HepG2 (cell line): ENCODE results near the gene CHMP2B. TPM values are rescaled to one million over a fixed set of nuclear protein-coding genes. Genes with fewer than 3 reads are reported as not detected.

ENCODE experiments used
- HNF1B ChIP-seq: sonication (generic); formaldehyde crosslinking; IDR thresholded peaks from 2 replicates; pipeline ENCODE4 v1.5.1; 2020; ENCODE audit warnings: mild to moderate bottlenecking, moderate library complexity, missing genetic modification reagents
- MEIS1 ChIP-seq: sonication (generic); formaldehyde crosslinking; IDR thresholded peaks from 2 replicates; pipeline ENCODE4 v1.9.0; 2021; ENCODE audit warnings: mild to moderate bottlenecking, missing genetic modification reagents, moderate library complexity, borderline replicate concordance
- NONO ChIP-seq, 2 experiments: fragments of 450-650 bp in 1 of 2; sonication (generic) in 1 of 2; formaldehyde crosslinking in 1 of 2; IDR thresholded peaks in 1 of 2; conservative IDR thresholded peaks in 1 of 2; 2 replicates each; pipeline versions ENCODE4 v1.6.1 to v1.8.0; 2017 to 2022; ENCODE audit warnings: mild to moderate bottlenecking in 1 of 2, missing genetic modification reagents in 1 of 2, moderate library complexity in 1 of 2
- RBAK ChIP-seq: sonication (generic); formaldehyde crosslinking; IDR thresholded peaks from 2 replicates; pipeline ENCODE4 v1.5.1; 2020; ENCODE audit warnings: mild to moderate bottlenecking, missing genetic modification reagents
- REST ChIP-seq, 2 experiments: IDR thresholded peaks; 2 replicates each; pipeline ENCODE4 v1.6.1; 2011 to 2012; ENCODE audit warnings: low read length in 2 of 2, borderline replicate concordance in 1 of 2, low read depth in 1 of 2, mild to moderate bottlenecking in 1 of 2, moderate library complexity in 1 of 2
- SOX13 ChIP-seq, 3 experiments: fragments of 450-650 bp in 1 of 3; sonication (generic) in 1 of 3; formaldehyde crosslinking in 1 of 3; IDR thresholded peaks in 2 of 3; conservative IDR thresholded peaks in 1 of 3; 2 replicates each; pipeline versions ENCODE4 v1.5.0 to v1.6.1; 2016 to 2020; ENCODE audit warnings: antibody characterized with exemption in 1 of 3, mild to moderate bottlenecking in 1 of 3, missing compliant biosample characterization in 1 of 3, missing genetic modification reagents in 1 of 3, moderate library complexity in 1 of 3
- SPEN ChIP-seq: sonication (generic); formaldehyde crosslinking; IDR thresholded peaks from 2 replicates; pipeline ENCODE4 v1.5.1; 2020; ENCODE audit warnings: low read depth, mild to moderate bottlenecking, missing genetic modification reagents
- TEF ChIP-seq: sonication (generic); formaldehyde crosslinking; IDR thresholded peaks from 2 replicates; pipeline ENCODE4 v1.5.0; 2020; ENCODE audit warnings: missing genetic modification reagents
- TRAFD1 ChIP-seq: sonication (generic); formaldehyde crosslinking; IDR thresholded peaks from 2 replicates; pipeline ENCODE4 v1.5.1; 2020; ENCODE audit warnings: missing genetic modification reagents, mild to moderate bottlenecking, borderline replicate concordance
- ZNF276 ChIP-seq: sonication (generic); formaldehyde crosslinking; IDR thresholded peaks from 2 replicates; pipeline ENCODE4 v1.4.0; 2020; ENCODE audit warnings: mild to moderate bottlenecking, low read depth, missing genetic modification reagents
- ZNF296 ChIP-seq: sonication (generic); formaldehyde crosslinking; conservative IDR thresholded peaks from 2 replicates; pipeline ENCODE4 v1.5.0; 2020; ENCODE audit warnings: mild to moderate bottlenecking, missing genetic modification reagents
- ZNF605 ChIP-seq: sonication (generic); formaldehyde crosslinking; IDR thresholded peaks from 2 replicates; pipeline ENCODE4 v1.8.0; 2022; ENCODE audit warnings: mild to moderate bottlenecking, missing genetic modification reagents
- ZNF616 ChIP-seq: sonication (generic); formaldehyde crosslinking; IDR thresholded peaks from 2 replicates; pipeline ENCODE4 v1.5.0; 2020; ENCODE audit warnings: low read depth, mild to moderate bottlenecking, missing genetic modification reagents
- ZSCAN22 ChIP-seq: sonication (generic); formaldehyde crosslinking; IDR thresholded peaks from 2 replicates; pipeline ENCODE4 v1.4.0; 2020; ENCODE audit warnings: mild to moderate bottlenecking, missing genetic modification reagents
- ZSCAN31 ChIP-seq: sonication (generic); formaldehyde crosslinking; IDR thresholded peaks from 2 replicates; pipeline ENCODE4 v1.5.0; 2020; ENCODE audit warnings: low read depth, mild to moderate bottlenecking, missing genetic modification reagents
- ZSCAN9 ChIP-seq: IDR thresholded peaks from 2 replicates; pipeline ENCODE4 v1.6.1; 2016; ENCODE audit warnings: borderline replicate concordance
- polyA plus RNA-seq, 8 experiments: library from polyadenylated mRNA; depleted of rRNA in 3 of 8; stranded (reverse) in 7 of 8; unstranded in 1 of 8; fragments of >200 nt; fragmentation: Illumina TruSeq in 4 of 8; extraction: Trizol in 4 of 8; gene quantifications; 2 replicates each; pipeline versions ENCODE4 v1.2.1 to v1.2.3, GENCODE V29; 2011 to 2016; ENCODE audit warnings: low read depth in 4 of 8, missing spikeins in 1 of 8, mixed read lengths in 1 of 8; ENCODE audit not compliant: insufficient read depth in 1 of 8
- total RNA-seq, 5 experiments: library from RNA; depleted of rRNA; stranded (reverse); fragments of >200 nt; fragmentation: Illumina TruSeq; extraction: Trizol; gene quantifications; 2 replicates each; pipeline ENCODE4 v1.2.3, GENCODE V29; 2016; ENCODE audit warnings: low read depth in 1 of 5

CHMP2B gene
- total and polyA plus RNA-seq, 2 of the 13 experiments (the other 11 are each of a cell fraction or from before 2014, with no cell fraction given): 6.9 to 33.5 TPM

GRCh38 chr3:87227104-87227834, at the start of gene CHMP2B (continued):
- TF ChIP-seq ZSCAN9 (no peak; the same call in 1 of the 2 replicates), ZNF296 (CRISPR knock-in tag) (no peak), NONO (IDR thresholded peaks at IDR 0.05) (no peak), NONO (CRISPR knock-in tag; conservative IDR thresholded peaks at IDR 0.05) (0 out of 2 replicates have a peak, but pooled peaks have one; percentile 19), ZSCAN31 (CRISPR knock-in tag) (peak; percentile 67; the same call in 1 of the 2 replicates), ZNF276 (CRISPR knock-in tag) (no peak), TEF (CRISPR knock-in tag) (no peak), TRAFD1 (CRISPR knock-in tag) (no peak), REST (IDR thresholded peaks at IDR 0.05; ENCODE audit: borderline replicate concordance in 1 of 2, low read depth in 1 of 2, low read length in 2 of 2) (no peak), ZNF605 (CRISPR knock-in tag) (no peak), ZSCAN22 (CRISPR knock-in tag) (no peak), ZNF616 (CRISPR knock-in tag) (no peak; the same call in 1 of the 2 replicates), RBAK (CRISPR knock-in tag) (no peak), SOX13 (IDR thresholded peaks at IDR 0.05) (no peak), SOX13 (CRISPR knock-in tag; conservative IDR thresholded peaks at IDR 0.05 in 1 of 2, IDR thresholded peaks at IDR 0.05 in 1 of 2) (peak in 1 of 2 experiments; percentile 25; a peak in 1 of 4 replicates), HNF1B (CRISPR knock-in tag) (peak; percentile 11), MEIS1 (CRISPR knock-in tag) (peak; percentile 52; the same call in 1 of the 2 replicates), SPEN (CRISPR knock-in tag) (peak; percentile 64)
